ENCODE data around the gene SGSM2. TPM values are rescaled to one million over a fixed set of nuclear protein-coding genes. Genes with fewer than 3 reads are reported as not detected.

The SGSM2 gene
- total and polyA plus RNA-seq, 2 of the 8 experiments (the other 6 are each of a cell fraction or from before 2014, with no cell fraction given) = 44.5 to 77.7 TPM

GRCh38 chr17:2309338-2310154 lies 27.8 kb upstream of the SGSM2 start:
- Histone ChIP-seq H3K18ac (ENCODE audit: extremely low read depth, low read length) (no peak overlapping the region), H3K79me2 (ENCODE audit: control insufficient read depth in 1 of 2, insufficient read depth in 2 of 2, low read length in 2 of 2) (no peaks in the 10 kb centered on the region), H4K91ac (replicated peaks; ENCODE audit: insufficient read length, low read length) (no peak overlapping the region), H2AFZ (ENCODE audit: low read length) (no peak overlapping the region), H2BK15ac (ENCODE audit: low read length) (no peak overlapping the region), H3K9ac (replicated peaks in 1 of 4; ENCODE audit: extremely low read depth in 1 of 4, low read depth in 3 of 4, low read length in 3 of 4) (no peak overlapping the region), H3K23me2 (ENCODE audit: low read depth, low read length) (no peaks in the 10 kb centered on the region), H3K4ac (replicated peaks; ENCODE audit: insufficient read length, low read depth, low read length) (no peak overlapping the region), H3K27me3 (replicated peaks in 1 of 4; ENCODE audit: control insufficient read depth in 3 of 4, extremely low read depth in 1 of 4, insufficient read depth in 3 of 4, low read length in 3 of 4) (no peaks in the 10 kb centered on the region), H3K27ac (ENCODE audit: low read depth, low read length) (no peak overlapping the region), H2BK12ac (ENCODE audit: low read depth, low read length) (no peak overlapping the region), H3K36me3 (ENCODE audit: control insufficient read depth in 2 of 4, insufficient read depth in 4 of 4, low read length in 3 of 4) (no peaks in the 10 kb centered on the region), H3K79me1 (ENCODE audit: low read depth, low read length) (no peaks in the 10 kb centered on the region; the same call in 1 of the 2 replicates), H3K4me1 (replicated peaks in 1 of 4; ENCODE audit: control insufficient read depth in 3 of 4, insufficient read depth in 4 of 4, low read length in 3 of 4) (no peaks in the 10 kb centered on the region), H4K20me1 (replicated peaks in 1 of 2; ENCODE audit: control insufficient read depth in 1 of 2, insufficient read depth in 2 of 2, low read length in 2 of 2) (no peaks in the 10 kb centered on the region), H2BK20ac (ENCODE audit: low read length) (no peak overlapping the region), H3K23ac (ENCODE audit: insufficient read length) (no peak overlapping the region), H4K5ac (ENCODE audit: insufficient read length, low read depth, low read length) (no peak overlapping the region), H3K14ac (ENCODE audit: insufficient read length) (no peak overlapping the region), H2BK120ac (replicated peaks; ENCODE audit: low read depth, low read length) (no peak overlapping the region), H3K4me3 (ENCODE audit: extremely low read depth in 1 of 4, insufficient read depth in 2 of 4, low read depth in 3 of 4, low read length in 4 of 4) (no peak overlapping the region), H2AK5ac (ENCODE audit: low read depth, low read length) (no peak overlapping the region), H3K56ac (replicated peaks; ENCODE audit: insufficient read length, low read depth, low read length) (no peak overlapping the region), H3K4me2 (ENCODE audit: insufficient read depth in 1 of 2, low read depth in 2 of 2, low read length in 2 of 2) (no peak overlapping the region), H4K8ac (ENCODE audit: extremely low read depth, insufficient read depth, low read length) (no peak overlapping the region), H3K9me3 (ENCODE audit: insufficient read depth in 2 of 2, low read depth in 1 of 2, low read length in 1 of 2) (no peaks in the 10 kb centered on the region), H2BK5ac (ENCODE audit: low read depth, low read length) (no peak overlapping the region)
- 92% methylated on average over 6 of the region's 6 CpGs; no CpG with 5 or more reads in 1 of the 2 experiments for WGBS, 2 experiments (ENCODE audit: extremely low coverage in 1 of 2, insufficient coverage in 1 of 2, insufficient read length in 1 of 2, insufficient replicate concordance in 2 of 2, low coverage in 1 of 2, low lambda C conversion rate in 2 of 2, missing lambda C conversion rate in 1 of 2)
- no peak for FAIRE-seq
- POLR2A ChIA-PET (ENCODE audit: partially characterized antibody) = interaction anchor here (0.9 to 2.8 kb wide), 4 partner anchors 17 to 27 kb away, joined by 3 to 10 read pairs (median 6); partner anchors contain the start of gene TSR1
- CTCF ChIA-PET (ENCODE audit: partially characterized antibody) = interaction anchor here (1.0 kb wide), 1 partner anchor 58 kb away, joined by 3 read pairs; no protein-coding TSS in a partner anchor
- DNase-seq (ENCODE audit: low read depth in 1 of 2, low spot score in 2 of 2) = no peak

Measured in H1 (cell line).